HFF-Myc (cell line): Measurements from ENCODE around the gene ANKRD31.
"Not testable (repeated sequence)": the region's sequence is repeated elsewhere in the genome, so short reads cannot be mapped to it uniquely, and the experiment has no call there.

Source experiments
- DNase-seq: peaks from one replicate; pipeline ENCODE4 v3.0.0-alpha.2; 2011; ENCODE audit warnings: low read depth; ENCODE audit errors: extremely low read depth
- H3K4me3 ChIP-seq: replicated peaks from 2 replicates; pipeline ENCODE4 v1.5.1; 2011; ENCODE audit warnings: low read depth, mild to moderate bottlenecking, control low read depth, low read length
- CTCF ChIP-seq: IDR thresholded peaks from 2 replicates; pipeline ENCODE4 v1.5.1; 2012; ENCODE audit warnings: mild to moderate bottlenecking, low read depth, low read length, control low read depth; ENCODE audit errors: missing control alignments

The ANKRD31 gene

DNA sequence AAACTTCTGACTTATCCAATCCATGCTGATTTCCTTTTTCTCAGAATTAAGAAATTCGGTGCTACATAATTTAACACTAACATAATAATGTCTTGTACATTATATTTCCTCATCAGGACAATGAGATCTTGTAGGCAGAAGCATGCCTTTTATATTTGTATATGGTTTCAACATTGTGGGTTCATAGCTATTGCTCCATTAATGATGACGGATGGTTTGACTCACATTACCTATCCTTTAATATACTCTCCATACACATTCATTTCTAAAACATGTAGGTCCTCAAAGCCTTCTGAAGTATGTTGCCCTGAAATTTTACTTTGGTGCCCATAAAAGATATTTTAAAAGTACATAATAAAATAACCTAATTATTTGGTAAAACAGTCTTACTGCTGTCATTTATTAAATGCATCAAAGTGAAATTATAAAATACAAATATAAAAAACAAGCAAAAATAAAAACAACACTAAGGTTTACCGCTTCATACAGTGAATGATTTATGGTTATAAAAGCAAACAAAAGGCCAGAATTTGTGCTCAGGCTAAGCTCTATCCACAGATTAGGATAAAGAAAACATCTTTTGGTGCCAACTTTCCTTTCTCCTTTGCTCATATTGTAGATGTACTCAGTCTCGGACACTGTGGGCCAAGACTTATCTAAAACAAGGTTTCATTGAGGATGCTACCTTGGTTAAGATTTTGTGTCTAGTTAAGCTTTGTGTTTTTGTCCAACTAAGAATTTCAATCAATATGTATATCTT lies 123.1 kb downstream of the ANKRD31 start:
- TF ChIP-seq CTCF = no peak
- H3K4me3 ChIP-seq = no peak overlapping the region
- no peak for DNase-seq

DNA sequence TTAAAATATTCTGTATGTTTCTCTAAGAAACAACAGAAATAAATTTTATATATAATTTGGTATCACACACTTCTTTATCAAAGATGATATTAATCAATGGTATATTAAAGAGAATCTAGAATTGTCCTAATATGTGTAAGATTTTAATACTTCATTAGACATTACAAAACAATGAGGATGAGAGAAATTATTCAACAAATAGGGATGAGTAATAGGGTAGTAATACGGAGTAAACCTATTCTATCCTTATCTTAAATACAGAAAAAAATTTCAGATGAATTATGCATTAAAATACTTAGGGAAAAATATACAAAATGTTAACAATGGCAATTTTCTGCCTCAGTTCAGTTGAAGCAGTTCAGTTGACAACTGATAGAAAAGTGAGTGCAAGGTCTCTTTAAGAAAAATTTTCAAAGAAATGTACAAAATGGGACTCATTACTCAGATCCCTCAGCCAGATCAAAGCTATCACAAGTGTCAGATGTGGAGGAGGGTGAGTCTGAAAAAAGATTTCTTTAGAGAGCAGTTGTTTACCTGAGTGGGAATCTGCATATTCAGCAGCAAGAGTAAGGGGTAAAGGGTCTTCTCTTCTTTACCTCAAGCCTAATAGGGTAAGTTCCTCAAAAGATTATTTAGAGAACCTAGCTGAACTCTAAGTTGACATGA lies 127.6 kb downstream of the ANKRD31 start:
- DNase-seq = no peak
- no peak for TF ChIP-seq CTCF

DNA sequence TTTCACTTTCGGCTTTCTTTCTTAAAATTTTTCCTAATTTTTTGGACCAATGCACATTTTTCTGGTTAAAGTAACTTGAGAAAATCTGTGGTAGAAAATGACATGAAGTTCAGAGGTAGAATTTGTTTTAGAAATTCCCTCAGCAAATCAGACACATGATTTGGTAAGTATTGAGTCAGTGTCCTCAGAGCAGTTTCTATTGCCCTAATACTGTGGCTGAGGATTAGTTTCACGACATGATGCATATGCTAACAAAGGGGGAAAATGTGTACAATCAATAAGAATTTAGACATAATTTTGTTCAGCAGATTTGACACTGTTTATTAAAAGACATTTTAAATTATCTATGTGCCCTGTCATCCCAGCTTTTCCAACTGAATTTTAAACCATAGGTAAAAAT lies 128.2 kb downstream of the ANKRD31 start:
- no peak for DNase-seq
- no peak for TF ChIP-seq CTCF
- H3K4me3 ChIP-seq = no peak overlapping the region

More for the DNA sequence above, 127.6 kb downstream of the ANKRD31 start:
- no peak overlapping the region for H3K4me3 ChIP-seq

DNA sequence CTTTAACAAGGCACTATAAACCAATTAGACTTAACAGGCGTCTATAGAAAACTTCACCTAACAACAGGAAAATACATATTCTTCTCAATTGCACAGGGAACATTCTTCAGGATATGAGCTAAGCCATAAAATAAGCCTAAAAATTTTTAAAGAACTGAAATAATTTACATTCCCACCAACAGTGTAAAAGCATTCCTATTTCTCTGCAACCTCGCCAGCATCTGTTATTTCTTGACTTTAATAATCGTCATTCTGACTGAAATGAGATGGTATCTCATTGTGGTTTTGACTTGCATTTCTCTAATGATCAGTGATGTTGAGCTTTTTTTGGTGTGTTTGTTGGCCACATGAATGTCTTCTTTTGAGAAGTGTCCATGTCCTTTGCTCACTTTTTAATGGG lies 140.7 kb downstream of the ANKRD31 start:
- not testable (repeated sequence) for H3K4me3 ChIP-seq, DNase-seq

DNA sequence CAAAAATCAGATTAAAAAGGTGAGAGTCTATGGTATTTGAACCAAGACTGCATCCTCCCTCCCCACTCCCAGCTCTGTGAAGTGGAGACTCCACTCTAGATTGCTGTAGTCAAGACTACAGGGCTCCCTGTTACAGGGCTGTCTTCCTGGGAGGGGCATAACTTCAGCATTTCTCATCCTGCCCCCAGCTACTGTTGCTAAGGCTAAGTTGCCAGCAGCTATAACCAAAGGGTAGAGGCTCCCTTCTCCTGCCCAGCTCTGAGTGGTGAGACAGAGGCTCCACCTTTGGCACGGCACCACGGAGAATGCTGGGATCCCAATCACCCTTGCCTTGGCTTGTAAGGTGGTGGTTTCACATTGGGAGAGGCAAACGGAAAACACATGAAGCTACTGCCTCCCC lies 145.1 kb downstream of the ANKRD31 start:
- DNase-seq = no peak
- H3K4me3 ChIP-seq = no peak overlapping the region
- TF ChIP-seq CTCF = no peak

- DNase-seq = no peak
- no peak overlapping the region for H3K4me3 ChIP-seq
- no peak for TF ChIP-seq CTCF
Observed at GRCh38 chr5:75089662-75090061, 147.0 kb downstream of the ANKRD31 start.

GRCh38 chr5:75089137-75089536 lies 147.5 kb downstream of the ANKRD31 start:
- H3K4me3 ChIP-seq = no peak overlapping the region
- no peak for TF ChIP-seq CTCF
- no peak for DNase-seq
